BLaER1 treated with 17β-estradiol and CSF1 and Interleukin-3, amounts not matched to agents 10 nM and 100 nM (cell line): ENCODE data around the gene CSAD.
"Not testable (repeated sequence)": the region's sequence is repeated elsewhere in the genome, so short reads cannot be mapped to it uniquely, and the experiment has no call there.

Source experiments
- H3K27ac ChIP-seq, 11 experiments: shearing (Covaris generic); formaldehyde crosslinking; 2 replicates each; pipeline ENCODE4 v1.8.1; 2022
- H3K27me3 ChIP-seq, 11 experiments: shearing (Covaris generic); formaldehyde crosslinking; 2 replicates each; pipeline ENCODE4 v1.8.1; 2022
- H3K36me3 ChIP-seq, 11 experiments: shearing (Covaris generic); formaldehyde crosslinking; 2 replicates each; pipeline ENCODE4 v1.8.1; 2022
- H3K4me1 ChIP-seq, 10 experiments: shearing (Covaris generic); formaldehyde crosslinking; 2 replicates each; pipeline ENCODE4 v1.8.1; 2022
- H3K4me2 ChIP-seq, 11 experiments: shearing (Covaris generic); formaldehyde crosslinking; 2 replicates each; pipeline ENCODE4 v1.8.1; 2022
- H3K4me3 ChIP-seq, 10 experiments: shearing (Covaris generic); formaldehyde crosslinking; 2 replicates each; pipeline ENCODE4 v1.8.1; 2022
- H3K9ac ChIP-seq, 11 experiments: shearing (Covaris generic); formaldehyde crosslinking; 2 replicates each; pipeline ENCODE4 v1.8.1; 2022
- H3K9me3 ChIP-seq, 11 experiments: shearing (Covaris generic); formaldehyde crosslinking; replicated peaks in 1 of 11; 2 replicates each; pipeline ENCODE4 v1.8.1; 2022
- H4K20me1 ChIP-seq, 11 experiments: shearing (Covaris generic); formaldehyde crosslinking; 2 replicates each; pipeline ENCODE4 v1.8.1; 2022
- Cebpa-rat ChIP-seq, 11 experiments: shearing (Covaris generic); IDR thresholded peaks; 2 replicates each; pipeline ENCODE4 v1.8.1; 2022

CSAD gene

GRCh38 chr12:53207042-53207441 is 26.3 kb upstream of the CSAD start, which contains the start of gene ITGB7:
TSS of gene ITGB7 (minus strand) at chr12:53207251. CDS start at chr12:53200443, 6,808 bp downstream.
- TF ChIP-seq Cebpa-rat (IDR thresholded peaks at IDR 0.05), result no peak
- no peaks in the 10 kb centered on the region for H3K27me3 ChIP-seq
- H3K9me3 ChIP-seq, result no peaks in the 10 kb centered on the region
- H3K27ac ChIP-seq, result peak within 1 kb of the TSS; percentile 41 to 97 (median 87); a peak in 21 of 22 replicates
- H3K4me3 ChIP-seq, result peak within 1 kb of the TSS in 9 of 10 experiments; percentile 4 to 74 (median 57); a peak in 19 of 20 replicates
- H3K36me3 ChIP-seq, result peaks cover 14 to 24% (median 22%) of the 10 kb centered on the region in 11 experiments; a peak in 21 of 22 replicates
- H3K4me1 ChIP-seq, result peaks cover 77 to 100% (median 96%) of the 10 kb centered on the region in 10 experiments
- H4K20me1 ChIP-seq, result peaks cover 0 to 9% (median 0%) of the 10 kb centered on the region in 11 experiments; a peak in 2 of 22 replicates
- peak within 1 kb of the TSS; percentile 46 to 83 (median 76); a peak in 21 of 22 replicates for H3K9ac ChIP-seq
- H3K4me2 ChIP-seq, result peak within 1 kb of the TSS; percentile 88 to 99 (median 96)

- Histone ChIP-seq H4K20me1 (peaks cover 0 to 12% (median 0%) of the 10 kb centered on the region in 11 experiments; a peak in 4 of 22 replicates), H3K27ac (peak overlapping the region; percentile 41 to 97 (median 87); a peak in 21 of 22 replicates), H3K4me2 (peak overlapping the region; percentile 88 to 99 (median 96)), H3K4me3 (peak overlapping the region in 9 of 10 experiments; percentile 4 to 74 (median 57); a peak in 17 of 20 replicates), H3K27me3 (no peaks in the 10 kb centered on the region), H3K9me3 (no peaks in the 10 kb centered on the region), H3K36me3 (peaks cover 3 to 12% (median 11%) of the 10 kb centered on the region in 11 experiments; a peak in 19 of 22 replicates), H3K4me1 (peaks cover 81 to 100% (median 98%) of the 10 kb centered on the region in 10 experiments), H3K9ac (peak overlapping the region; percentile 46 to 83 (median 76); a peak in 21 of 22 replicates)
- peak in 9 of 11 experiments; percentile 70 to 97 (median 89); a peak in 18 of 22 replicates for TF ChIP-seq Cebpa-rat (IDR thresholded peaks at IDR 0.05)
Observed at GRCh38 chr12:53205747-53206419, 25.2 kb upstream of the CSAD start.

GRCh38 chr12:53204351-53204750 is 23.6 kb upstream of the CSAD start:
- Histone ChIP-seq H3K27ac (peak overlapping the region in 3 of 11 experiments; percentile 93 to 97 (median 94); a peak in 6 of 22 replicates), H3K9me3 (no peaks in the 10 kb centered on the region), H3K4me2 (peak overlapping the region in 10 of 11 experiments; percentile 89 to 99 (median 97); a peak in 16 of 22 replicates), H3K36me3 (0 out of 22 replicates have a peak, but pooled peaks cover 0 to 6% (median 0%) of the 10 kb centered on the region in 11 experiments), H3K4me1 (peaks cover 81 to 100% (median 97%) of the 10 kb centered on the region in 10 experiments), H3K27me3 (no peaks in the 10 kb centered on the region), H3K4me3 (peak overlapping the region in 1 of 10 experiments; percentile 63; a peak in 1 of 20 replicates), H4K20me1 (peaks cover 0 to 23% (median 0%) of the 10 kb centered on the region in 11 experiments; a peak in 5 of 22 replicates), H3K9ac (no peak overlapping the region)
- TF ChIP-seq Cebpa-rat (IDR thresholded peaks at IDR 0.05), result no peak

- H4K20me1 ChIP-seq, result peaks cover 0 to 30% (median 0%) of the 10 kb centered on the region in 11 experiments; a peak in 5 of 22 replicates
- not testable (repeated sequence) for H3K9me3 ChIP-seq, H3K27me3 ChIP-seq, H3K9ac ChIP-seq, H3K4me3 ChIP-seq
- peak overlapping the region; percentile 44 to 99 (median 89); a peak in 18 of 22 replicates for H3K4me2 ChIP-seq
- peak overlapping the region in 3 of 11 experiments; percentile 13 to 69 (median 66); a peak in 3 of 22 replicates for H3K27ac ChIP-seq
- H3K4me1 ChIP-seq, result peaks cover 81 to 100% (median 95%) of the 10 kb centered on the region in 10 experiments
- H3K36me3 ChIP-seq, result peaks cover 0 to 13% (median 4%) of the 10 kb centered on the region in 11 experiments; a peak in 11 of 22 replicates
Observed at GRCh38 chr12:53202316-53202715, 21.6 kb upstream of the CSAD start.

GRCh38 chr12:53201639-53202038 is 20.9 kb upstream of the CSAD start:
- Histone ChIP-seq H3K9ac (peak overlapping the region in 2 of 11 experiments; percentile 47; a peak in 2 of 22 replicates), H3K4me2 (peak overlapping the region; percentile 78 to 99 (median 89); a peak in 21 of 22 replicates), H3K36me3 (peaks cover 0 to 20% (median 11%) of the 10 kb centered on the region in 11 experiments; a peak in 11 of 22 replicates)

GRCh38 chr12:53201177-53201541 is 20.4 kb upstream of the CSAD start:
- Histone ChIP-seq H3K27ac (peak overlapping the region in 9 of 11 experiments; percentile 26 to 69 (median 61); a peak in 20 of 22 replicates), H3K4me2 (peak overlapping the region; percentile 78 to 99 (median 89)), H4K20me1 (peaks cover 0 to 28% (median 0%) of the 10 kb centered on the region in 11 experiments; a peak in 5 of 22 replicates), H3K27me3 (no peaks in the 10 kb centered on the region), H3K36me3 (peaks cover 0 to 25% (median 13%) of the 10 kb centered on the region in 11 experiments; a peak in 11 of 22 replicates), H3K4me3 (peak overlapping the region in 1 of 10 experiments; percentile 50; a peak in 2 of 20 replicates), H3K9me3 (no peaks in the 10 kb centered on the region), H3K9ac (peak overlapping the region in 8 of 11 experiments; percentile 10 to 47 (median 40); a peak in 9 of 22 replicates), H3K4me1 (peaks cover 72 to 93% (median 83%) of the 10 kb centered on the region in 10 experiments)
- TF ChIP-seq Cebpa-rat (IDR thresholded peaks at IDR 0.05), result no peak

More at GRCh38 chr12:53201639-53202038, 20.9 kb upstream of the CSAD start:
- peaks cover 76 to 97% (median 88%) of the 10 kb centered on the region in 10 experiments for H3K4me1 ChIP-seq
- peak overlapping the region in 7 of 11 experiments; percentile 39 to 69 (median 62); a peak in 12 of 22 replicates for H3K27ac ChIP-seq
- no peaks in the 10 kb centered on the region for H3K9me3 ChIP-seq
- H3K27me3 ChIP-seq, result no peaks in the 10 kb centered on the region
- peaks cover 0 to 30% (median 0%) of the 10 kb centered on the region in 11 experiments; a peak in 5 of 22 replicates for H4K20me1 ChIP-seq
- no peak for TF ChIP-seq Cebpa-rat (IDR thresholded peaks at IDR 0.05)
- no peak overlapping the region for H3K4me3 ChIP-seq

GRCh38 chr12:53200458-53201176 is 19.9 kb upstream of the CSAD start:
- Histone ChIP-seq H3K9ac (peak overlapping the region in 8 of 11 experiments; percentile 10 to 47 (median 40); a peak in 11 of 22 replicates), H3K4me1 (peaks cover 66 to 87% (median 78%) of the 10 kb centered on the region in 10 experiments)

GRCh38 chr12:53200107-53200457 is 19.4 kb upstream of the CSAD start:
- peaks cover 0 to 35% (median 13%) of the 10 kb centered on the region in 11 experiments; a peak in 11 of 22 replicates for H3K36me3 ChIP-seq
- no peak for TF ChIP-seq Cebpa-rat (IDR thresholded peaks at IDR 0.05)
- H3K4me2 ChIP-seq, result peak overlapping the region; percentile 78 to 99 (median 89)
- peak overlapping the region in 5 of 11 experiments; percentile 19 to 47 (median 47); a peak in 8 of 22 replicates for H3K9ac ChIP-seq
- H3K9me3 ChIP-seq, result no peaks in the 10 kb centered on the region
- H4K20me1 ChIP-seq, result peaks cover 0 to 28% (median 0%) of the 10 kb centered on the region in 11 experiments; a peak in 5 of 22 replicates
- H3K27ac ChIP-seq, result peak overlapping the region in 9 of 11 experiments; percentile 26 to 69 (median 61); a peak in 18 of 22 replicates
- H3K4me1 ChIP-seq, result peaks cover 61 to 82% (median 72%) of the 10 kb centered on the region in 10 experiments
- H3K4me3 ChIP-seq, result peak overlapping the region in 7 of 10 experiments; percentile 4 to 40 (median 24); a peak in 7 of 20 replicates
- H3K27me3 ChIP-seq, result no peaks in the 10 kb centered on the region

More at GRCh38 chr12:53200458-53201176, 19.9 kb upstream of the CSAD start:
- Histone ChIP-seq H3K4me2 (peak overlapping the region; percentile 78 to 99 (median 89)), H3K9me3 (no peaks in the 10 kb centered on the region), H3K36me3 (peaks cover 0 to 30% (median 13%) of the 10 kb centered on the region in 11 experiments; a peak in 11 of 22 replicates), H4K20me1 (peaks cover 0 to 24% (median 0%) of the 10 kb centered on the region in 11 experiments; a peak in 5 of 22 replicates), H3K27me3 (no peaks in the 10 kb centered on the region), H3K4me3 (peak overlapping the region in 9 of 10 experiments; percentile 4 to 50 (median 16); a peak in 9 of 20 replicates), H3K27ac (peak overlapping the region in 10 of 11 experiments; percentile 15 to 69 (median 58); a peak in 20 of 22 replicates)
- TF ChIP-seq Cebpa-rat (IDR thresholded peaks at IDR 0.05), result no peak
